ENCODE measurements around the gene CCDC70. TPM values are rescaled to one million over a fixed set of nuclear protein-coding genes. Genes with fewer than 3 reads are reported as not detected.
A peak's percentile ranks its signal among the peaks of the same experiment; 100 is the strongest.

The CCDC70 gene
- total and polyA plus RNA-seq, 7 experiments from 2014 or later = not detected

DNA sequence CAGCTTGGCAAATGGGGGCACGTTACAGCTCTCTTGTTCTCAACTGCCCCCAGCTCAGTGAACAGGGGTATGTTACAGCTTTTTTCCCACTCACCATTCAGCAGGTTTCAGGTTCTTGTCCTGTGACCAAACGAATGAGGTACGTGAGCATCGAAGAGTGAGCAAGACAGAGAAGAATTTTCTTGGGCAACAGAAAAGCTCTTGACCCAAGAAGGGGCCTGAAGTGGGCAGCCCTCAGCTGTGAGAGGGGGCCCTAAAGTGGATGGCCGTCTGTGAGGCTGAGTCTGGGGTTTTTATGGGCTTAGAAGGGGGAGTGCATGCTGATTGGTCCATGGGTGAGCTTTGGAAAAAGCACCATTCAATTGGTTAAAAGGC, 21.4 kb downstream of the CCDC70 start:
- H3K4me1 Mint-ChIP-seq = no peaks in the 10 kb centered on the region
- no peak overlapping the region for H3K27ac ChIP-seq (ENCODE audit: low read depth, low read length)
- intact Hi-C loops (cut with micrococcal nuclease) = no loop called here
- CTCF ChIA-PET = no interaction called here
- H3K9me3 ChIP-seq (ENCODE audit: control insufficient read depth in 2 of 3, low read length in 3 of 3) = no peaks in the 10 kb centered on the region
- no peaks in the 10 kb centered on the region for H3K27me3 ChIP-seq (ENCODE audit: control insufficient read depth in 2 of 2, insufficient read depth in 2 of 2, low read length in 2 of 2)
- H3K27ac Mint-ChIP-seq = no peak overlapping the region
- H3K27me3 Mint-ChIP-seq = peaks cover 0 to 8% (median 0%) of the 10 kb centered on the region in 5 donors
- POLR2A ChIA-PET = no interaction called here
- H3K4me3 ChIP-seq (ENCODE audit: low read length) = no peak overlapping the region
- peaks cover 0 to 33% (median 9%) of the 10 kb centered on the region in 11 donors for H3K9me3 Mint-ChIP-seq
- H3K4me1 ChIP-seq (ENCODE audit: control insufficient read depth in 2 of 2, insufficient read depth in 2 of 2, low read length in 2 of 2) = no peaks in the 10 kb centered on the region
- no peak for ATAC-seq
- DNase-seq = no peak
- peaks cover 0 to 11% (median 4%) of the 10 kb centered on the region in 5 donors for H3K36me3 Mint-ChIP-seq
- no peaks in the 10 kb centered on the region for H3K36me3 ChIP-seq (ENCODE audit: control insufficient read depth in 2 of 3, insufficient read depth in 3 of 3, low read length in 3 of 3)
- H3K4me3 Mint-ChIP-seq = no peak overlapping the region

DNA sequence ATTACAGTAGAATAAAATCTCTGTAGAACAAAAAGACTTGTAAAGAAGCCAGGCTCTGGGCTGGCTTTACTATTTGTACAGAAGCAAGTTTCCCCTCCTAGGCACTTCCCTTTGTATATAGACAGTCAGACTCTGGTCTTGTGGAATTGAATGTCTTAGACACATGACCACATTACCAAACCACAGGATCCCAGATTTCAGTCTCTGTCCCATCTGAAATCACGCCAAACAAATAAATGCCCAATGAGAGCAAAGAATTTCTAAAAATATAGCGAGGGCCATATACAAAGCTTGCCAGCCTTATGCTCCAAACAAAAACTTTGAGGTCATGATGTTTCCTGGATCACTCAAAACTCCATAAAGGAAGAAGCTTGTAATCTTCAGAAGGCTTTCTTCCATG, 23.9 kb downstream of the CCDC70 start:
- Mint-ChIP-seq H3K27me3 (peaks cover 0 to 13% (median 3%) of the 10 kb centered on the region in 5 donors), H3K27ac (no peak overlapping the region), H3K4me1 (no peaks in the 10 kb centered on the region), H3K9me3 (peaks cover 0 to 33% (median 9%) of the 10 kb centered on the region in 11 donors), H3K36me3 (peaks cover 0 to 11% (median 4%) of the 10 kb centered on the region in 5 donors), H3K4me3 (no peak overlapping the region)
- intact Hi-C loops (cut with micrococcal nuclease) = no loop called here
- POLR2A ChIA-PET = no interaction called here
- H3K9me3 ChIP-seq (ENCODE audit: control insufficient read depth in 2 of 3, low read length in 3 of 3) = no peaks in the 10 kb centered on the region
- no peak for ATAC-seq
- H3K36me3 ChIP-seq (ENCODE audit: control insufficient read depth in 2 of 3, insufficient read depth in 3 of 3, low read length in 3 of 3) = no peaks in the 10 kb centered on the region
- no peaks in the 10 kb centered on the region for H3K4me1 ChIP-seq (ENCODE audit: control insufficient read depth in 2 of 2, insufficient read depth in 2 of 2, low read length in 2 of 2)
- H3K27me3 ChIP-seq (ENCODE audit: control insufficient read depth in 2 of 2, insufficient read depth in 2 of 2, low read length in 2 of 2) = no peaks in the 10 kb centered on the region
- no peak for DNase-seq
- no peak overlapping the region for H3K4me3 ChIP-seq (ENCODE audit: low read length)
- no peak overlapping the region for H3K27ac ChIP-seq (ENCODE audit: low read depth, low read length)
- CTCF ChIA-PET = no interaction called here

DNA sequence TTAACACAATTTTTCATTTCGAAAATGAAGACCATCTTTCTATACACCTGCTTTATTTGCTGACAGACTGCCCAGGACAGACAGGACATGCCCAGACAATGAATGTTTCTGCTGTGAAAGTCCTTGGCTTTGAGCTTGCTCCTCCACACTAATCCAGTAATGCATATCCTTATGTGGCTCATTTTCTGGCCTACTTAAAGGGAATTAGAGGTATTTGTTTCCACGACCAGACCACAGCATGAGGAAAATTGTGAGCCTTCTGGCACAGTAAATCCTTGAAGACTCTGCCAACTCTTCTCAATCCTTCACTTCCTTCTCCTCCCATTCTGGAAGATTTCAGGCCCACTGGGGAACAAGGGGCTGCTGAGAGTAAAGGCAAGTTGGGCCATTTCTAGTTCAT, 25.7 kb downstream of the CCDC70 start:
- no peaks in the 10 kb centered on the region for H3K27me3 ChIP-seq (ENCODE audit: control insufficient read depth in 2 of 2, insufficient read depth in 2 of 2, low read length in 2 of 2)
- H3K4me1 ChIP-seq (ENCODE audit: control insufficient read depth in 2 of 2, insufficient read depth in 2 of 2, low read length in 2 of 2) = no peaks in the 10 kb centered on the region
- no peaks in the 10 kb centered on the region for H3K4me1 Mint-ChIP-seq
- H3K9me3 Mint-ChIP-seq = peaks cover 0 to 16% (median 3%) of the 10 kb centered on the region in 11 donors
- peaks cover 0 to 13% (median 7%) of the 10 kb centered on the region in 5 donors for H3K27me3 Mint-ChIP-seq
- CTCF ChIA-PET = no interaction called here
- no peak for DNase-seq
- H3K4me3 Mint-ChIP-seq = no peak overlapping the region
- H3K36me3 Mint-ChIP-seq = peaks cover 0 to 7% (median 0%) of the 10 kb centered on the region in 5 donors
- H3K36me3 ChIP-seq (ENCODE audit: control insufficient read depth in 2 of 3, insufficient read depth in 3 of 3, low read length in 3 of 3) = no peaks in the 10 kb centered on the region
- ATAC-seq = no peak
- intact Hi-C loops (cut with micrococcal nuclease) = no loop called here
- H3K4me3 ChIP-seq (ENCODE audit: low read length) = no peak overlapping the region
- no peaks in the 10 kb centered on the region for H3K9me3 ChIP-seq (ENCODE audit: control insufficient read depth in 2 of 3, low read length in 3 of 3)
- POLR2A ChIA-PET = no interaction called here
- H3K27ac Mint-ChIP-seq = no peak overlapping the region
- no peak overlapping the region for H3K27ac ChIP-seq (ENCODE audit: low read depth, low read length)

DNA sequence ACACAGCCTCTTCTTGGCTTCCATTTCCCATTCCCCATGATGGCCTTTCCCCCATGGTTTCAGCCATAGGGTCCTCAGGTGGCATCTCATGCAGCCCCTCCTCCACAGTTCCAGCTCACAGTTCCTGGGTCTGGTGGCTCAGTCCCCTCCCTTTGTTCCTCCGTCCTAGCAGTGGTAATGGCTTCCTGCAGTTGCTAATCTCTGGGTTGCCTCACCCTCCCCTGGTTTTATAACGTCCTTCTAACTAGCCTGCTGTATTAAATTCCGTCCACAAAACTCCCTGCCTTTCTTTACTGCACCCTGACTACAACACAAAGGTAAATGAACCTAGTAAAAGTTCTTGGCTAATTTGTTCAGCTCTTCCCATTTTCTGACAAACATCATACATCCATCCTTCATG, 30.9 kb downstream of the CCDC70 start:
- Mint-ChIP-seq H3K27ac (no peak overlapping the region), H3K27me3 (peaks cover 7 to 20% (median 11%) of the 10 kb centered on the region in 5 donors), H3K4me3 (no peak overlapping the region), H3K36me3 (no peaks in the 10 kb centered on the region), H3K4me1 (peaks cover 0 to 8% (median 0%) of the 10 kb centered on the region in 7 donors), H3K9me3 (no peaks in the 10 kb centered on the region)
- no peak for ATAC-seq
- DNase-seq = no peak
- H3K27me3 ChIP-seq (ENCODE audit: control insufficient read depth in 2 of 2, insufficient read depth in 2 of 2, low read length in 2 of 2) = no peaks in the 10 kb centered on the region
- H3K36me3 ChIP-seq (ENCODE audit: control insufficient read depth in 2 of 3, insufficient read depth in 3 of 3, low read length in 3 of 3) = no peaks in the 10 kb centered on the region
- intact Hi-C loops (cut with micrococcal nuclease) = no loop called here
- ChIA-PET POLR2A (interaction anchor here (0.9 kb wide), 1 partner anchor 86 kb away, joined by 3 read pairs; no protein-coding TSS in a partner anchor), CTCF (interaction anchor here (0.5 to 2.4 kb wide), 3 partner anchors 17 to 778 kb away, joined by 3 to 16 read pairs (median 3); no protein-coding TSS in a partner anchor)
- no peaks in the 10 kb centered on the region for H3K4me1 ChIP-seq (ENCODE audit: control insufficient read depth in 2 of 2, insufficient read depth in 2 of 2, low read length in 2 of 2)
- H3K9me3 ChIP-seq (ENCODE audit: control insufficient read depth in 2 of 3, low read length in 3 of 3) = no peaks in the 10 kb centered on the region
- no peak overlapping the region for H3K27ac ChIP-seq (ENCODE audit: low read depth, low read length)
- no peak overlapping the region for H3K4me3 ChIP-seq (ENCODE audit: low read length)

DNA sequence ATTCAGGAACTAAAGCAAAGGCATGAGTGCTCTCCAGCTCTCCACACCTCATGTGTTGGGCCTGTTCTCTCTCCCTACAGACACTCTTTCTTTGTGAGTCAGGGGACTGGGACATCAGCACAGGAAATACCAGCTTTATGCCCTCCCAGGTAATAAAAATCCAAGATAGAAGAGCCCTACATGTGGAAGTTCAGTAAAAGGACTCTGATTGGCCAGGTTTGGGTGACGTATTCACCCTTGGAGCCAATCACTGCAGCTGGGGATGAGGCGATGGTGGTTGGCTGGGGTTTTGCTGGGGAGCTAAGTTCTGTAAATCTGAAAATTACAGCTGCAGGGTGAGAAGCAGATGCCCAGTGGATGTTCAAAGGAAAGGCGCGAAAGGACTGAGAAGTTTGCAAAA, 32.5 kb downstream of the CCDC70 start:
- ChIA-PET CTCF (interaction anchor here (0.5 to 3.1 kb wide), 4 partner anchors 46 to 308 kb away, joined by 3 to 16 read pairs (median 8); no protein-coding TSS in a partner anchor), POLR2A (no interaction called here)
- Mint-ChIP-seq H3K27ac (no peak overlapping the region), H3K9me3 (no peaks in the 10 kb centered on the region), H3K4me1 (peaks cover 0 to 8% (median 0%) of the 10 kb centered on the region in 7 donors), H3K27me3 (peaks cover 7 to 23% (median 11%) of the 10 kb centered on the region in 5 donors), H3K36me3 (no peaks in the 10 kb centered on the region), H3K4me3 (no peak overlapping the region)
- Histone ChIP-seq H3K27me3 (ENCODE audit: control insufficient read depth in 2 of 2, insufficient read depth in 2 of 2, low read length in 2 of 2) (no peaks in the 10 kb centered on the region), H3K4me1 (ENCODE audit: control insufficient read depth in 2 of 2, insufficient read depth in 2 of 2, low read length in 2 of 2) (no peaks in the 10 kb centered on the region), H3K9me3 (ENCODE audit: control insufficient read depth in 2 of 3, low read length in 3 of 3) (no peaks in the 10 kb centered on the region), H3K4me3 (ENCODE audit: low read length) (no peak overlapping the region), H3K36me3 (ENCODE audit: control insufficient read depth in 2 of 3, insufficient read depth in 3 of 3, low read length in 3 of 3) (no peaks in the 10 kb centered on the region), H3K27ac (ENCODE audit: low read depth, low read length) (no peak overlapping the region)
- DNase-seq (no peak), ATAC-seq (no peak)
- intact Hi-C loops (cut with micrococcal nuclease) = no loop called here

DNA sequence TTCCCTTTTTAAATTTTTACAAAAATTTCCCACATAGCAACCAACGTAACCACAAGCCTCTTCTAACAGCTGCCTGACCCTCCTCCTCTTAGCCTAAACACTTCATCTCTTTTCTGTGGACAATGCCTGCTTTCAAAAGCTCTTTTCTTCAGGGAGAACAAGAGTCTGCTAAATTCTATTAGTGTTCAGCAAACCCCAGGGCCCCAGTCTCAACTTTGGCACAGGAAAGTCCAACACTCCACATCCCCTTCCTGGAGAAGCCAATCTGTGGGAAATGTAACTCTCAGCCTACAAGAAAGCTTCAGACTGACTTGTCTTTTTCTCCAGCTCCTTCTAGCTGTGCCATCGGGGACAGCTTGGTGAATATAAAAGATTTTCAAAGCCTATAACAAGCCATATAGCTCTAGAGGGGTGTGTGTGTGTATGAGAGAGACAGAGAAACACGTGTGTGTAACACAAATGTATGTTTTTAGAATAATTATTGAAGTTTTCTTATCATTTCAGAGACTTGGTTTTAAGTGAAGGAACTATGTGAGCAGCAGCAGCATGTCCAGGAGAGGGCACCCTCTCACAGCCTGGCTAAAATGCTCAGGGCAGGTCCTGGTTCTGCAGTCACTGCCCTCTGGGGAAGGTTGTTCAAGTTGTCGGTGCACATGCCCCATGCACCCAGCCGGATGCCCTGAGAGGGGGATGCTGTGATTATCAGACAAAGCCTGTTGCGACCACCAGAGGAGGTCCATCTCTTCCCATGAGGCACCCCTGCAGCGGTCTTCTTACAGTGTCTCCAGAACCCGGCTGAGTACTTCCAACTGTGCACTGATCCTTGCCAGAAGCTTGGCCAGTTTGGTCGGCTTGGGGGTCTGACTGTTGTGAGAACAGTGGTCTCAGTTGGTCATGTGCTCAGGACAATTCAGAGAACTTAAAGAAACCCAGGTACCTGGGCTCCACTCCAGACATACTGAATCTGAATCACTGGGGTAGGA, 34.4 kb downstream of the CCDC70 start:
- Mint-ChIP-seq H3K36me3 (no peaks in the 10 kb centered on the region), H3K27ac (peak overlapping the region in 2 of 9 donors; percentile 22 to 42), H3K4me1 (peaks cover 0 to 8% (median 0%) of the 10 kb centered on the region in 7 donors), H3K9me3 (no peaks in the 10 kb centered on the region), H3K4me3 (no peak overlapping the region), H3K27me3 (peaks cover 7 to 26% (median 11%) of the 10 kb centered on the region in 5 donors)
- H3K27me3 ChIP-seq (ENCODE audit: control insufficient read depth in 2 of 2, insufficient read depth in 2 of 2, low read length in 2 of 2) = no peaks in the 10 kb centered on the region
- no peak overlapping the region for H3K27ac ChIP-seq (ENCODE audit: low read depth, low read length)
- H3K4me1 ChIP-seq (ENCODE audit: control insufficient read depth in 2 of 2, insufficient read depth in 2 of 2, low read length in 2 of 2) = no peaks in the 10 kb centered on the region
- peak; percentile 73 for ATAC-seq
- H3K36me3 ChIP-seq (ENCODE audit: control insufficient read depth in 2 of 3, insufficient read depth in 3 of 3, low read length in 3 of 3) = no peaks in the 10 kb centered on the region
- intact Hi-C loops (cut with micrococcal nuclease) = loop anchor here (1.0 kb wide), 7 partner anchors 46 to 554 kb away; partner anchors contain the start of genes ALG11 (in 1 of the 2) and VPS36 (in 1 of the 2)
- H3K4me3 ChIP-seq (ENCODE audit: low read length) = no peak overlapping the region
- ChIA-PET POLR2A (interaction anchor here (0.6 kb wide), 1 partner anchor 106 kb away, joined by 5 read pairs; no protein-coding TSS in a partner anchor), CTCF (interaction anchor here (0.6 to 3.1 kb wide), 9 partner anchors 15 to 537 kb away, joined by 3 to 31 read pairs (median 4); partner anchors contain the start of gene NEK5)
- H3K9me3 ChIP-seq (ENCODE audit: control insufficient read depth in 2 of 3, low read length in 3 of 3) = no peaks in the 10 kb centered on the region
- peak in 8 of 9 donors; percentile 16 to 55 (median 40) for DNase-seq
